Astrocyte (in vitro differentiated cells and primary cell): ENCODE measurements around the gene WNT9A.

ENCODE experiments used
- CTCF ChIP-seq: IDR thresholded peaks from 2 replicates; pipeline ENCODE4 v1.5.1; 2011; ENCODE audit warnings: low read depth, mild to moderate bottlenecking, inconsistent platforms, low read length, moderate library complexity; ENCODE audit not compliant: insufficient read depth
- EZH2 ChIP-seq: IDR thresholded peaks from 2 replicates; pipeline ENCODE4 v1.6.1; 2012; ENCODE audit warnings: mild to moderate bottlenecking, low read length, inconsistent platforms; ENCODE audit not compliant: insufficient read depth

- TF ChIP-seq CTCF: no peak
- no peak for TF ChIP-seq EZH2
These were observed 14.1 kb upstream of the WNT9A start for GRCh38 chr1:227961651-227962466.
